GM12874 (cell line): ENCODE results near the gene PCDHGB5.
A peak's percentile ranks its signal among the peaks of the same experiment; 100 is the strongest.

Experiments
- CTCF ChIP-seq: IDR thresholded peaks from 2 replicates; pipeline ENCODE4 v1.5.1; 2011; ENCODE audit warnings: low read depth, mild to moderate bottlenecking, control low read depth, low read length, moderate library complexity; ENCODE audit not compliant: insufficient read depth

The PCDHGB5 gene

DNA sequence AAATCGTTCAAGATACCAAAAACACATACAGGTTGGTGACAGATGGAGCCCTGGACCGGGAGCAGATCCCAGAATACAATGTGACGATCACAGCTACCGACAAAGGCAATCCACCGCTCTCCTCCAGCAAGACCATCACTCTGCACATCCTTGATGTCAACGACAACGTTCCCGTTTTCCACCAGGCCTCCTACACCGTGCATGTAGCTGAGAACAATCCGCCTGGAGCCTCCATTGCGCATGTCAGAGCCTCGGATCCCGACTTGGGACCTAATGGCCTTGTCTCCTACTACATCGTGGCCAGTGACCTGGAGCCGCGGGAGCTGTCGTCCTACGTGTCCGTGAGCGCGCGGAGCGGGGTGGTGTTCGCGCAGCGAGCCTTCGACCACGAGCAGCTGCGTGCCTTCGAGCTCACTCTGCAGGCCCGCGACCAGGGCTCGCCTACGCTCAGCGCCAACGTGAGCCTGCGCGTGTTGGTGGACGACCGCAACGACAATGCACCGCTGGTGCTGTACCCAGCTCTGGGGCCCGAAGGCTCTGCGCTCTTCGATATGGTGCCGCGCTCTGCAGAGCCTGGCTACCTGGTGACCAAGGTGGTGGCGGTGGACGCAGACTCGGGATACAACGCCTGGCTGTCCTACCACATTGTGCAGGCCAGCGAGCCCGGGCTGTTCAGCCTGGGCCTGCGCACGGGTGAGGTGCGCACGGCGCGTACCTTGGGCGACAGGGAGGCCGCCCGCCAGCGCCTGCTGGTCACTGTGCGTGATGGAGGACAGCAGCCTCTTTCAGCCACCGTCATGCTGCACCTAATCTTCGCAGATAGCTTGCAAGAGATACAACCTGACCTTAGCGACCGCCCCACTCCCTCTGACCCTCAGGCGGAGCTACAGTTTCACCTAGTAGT, 25.9 kb upstream of the PCDHGB5 start:
- no peak for TF ChIP-seq CTCF

DNA sequence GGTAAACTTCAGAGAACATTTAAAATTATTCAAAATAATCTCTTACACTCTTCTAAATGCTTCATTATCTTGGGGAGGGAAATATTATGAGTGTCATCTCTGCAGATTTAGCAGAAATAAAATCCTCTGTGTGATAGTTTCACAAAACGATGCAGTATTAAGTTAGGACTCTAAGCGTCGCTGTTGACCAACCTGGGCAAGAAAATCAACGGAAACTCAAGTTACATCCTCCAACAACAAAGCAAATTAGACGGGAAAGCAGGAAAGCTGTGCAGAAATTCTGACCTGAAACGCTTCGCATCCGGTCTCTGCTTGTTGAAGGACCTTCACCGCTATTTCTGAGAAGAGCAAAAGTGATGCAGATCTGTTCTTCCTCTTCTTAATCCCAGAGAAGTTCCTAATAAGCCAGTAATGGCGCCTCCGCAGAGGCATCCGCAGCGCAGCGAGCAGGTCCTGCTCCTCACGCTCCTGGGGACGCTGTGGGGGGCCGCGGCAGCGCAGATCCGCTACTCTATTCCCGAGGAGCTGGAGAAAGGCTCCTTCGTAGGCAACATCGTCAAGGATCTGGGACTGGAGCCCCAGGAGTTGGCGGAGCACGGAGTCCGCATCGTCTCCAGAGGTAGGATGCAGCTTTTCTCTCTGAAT, 24.0 kb upstream of the PCDHGB5 start, which contains the start of gene PCDHGA6:
TSS of gene PCDHGA6 (plus strand) at position 219 of the 645 bp plus-strand sequence. CDS start at position 412, 193 bp downstream.
- peak; percentile 29; the same call in 1 of the 2 replicates for TF ChIP-seq CTCF

GRCh38 chr5:141374627-141375026, 23.1 kb upstream of the PCDHGB5 start:
- TF ChIP-seq CTCF = no peak

DNA sequence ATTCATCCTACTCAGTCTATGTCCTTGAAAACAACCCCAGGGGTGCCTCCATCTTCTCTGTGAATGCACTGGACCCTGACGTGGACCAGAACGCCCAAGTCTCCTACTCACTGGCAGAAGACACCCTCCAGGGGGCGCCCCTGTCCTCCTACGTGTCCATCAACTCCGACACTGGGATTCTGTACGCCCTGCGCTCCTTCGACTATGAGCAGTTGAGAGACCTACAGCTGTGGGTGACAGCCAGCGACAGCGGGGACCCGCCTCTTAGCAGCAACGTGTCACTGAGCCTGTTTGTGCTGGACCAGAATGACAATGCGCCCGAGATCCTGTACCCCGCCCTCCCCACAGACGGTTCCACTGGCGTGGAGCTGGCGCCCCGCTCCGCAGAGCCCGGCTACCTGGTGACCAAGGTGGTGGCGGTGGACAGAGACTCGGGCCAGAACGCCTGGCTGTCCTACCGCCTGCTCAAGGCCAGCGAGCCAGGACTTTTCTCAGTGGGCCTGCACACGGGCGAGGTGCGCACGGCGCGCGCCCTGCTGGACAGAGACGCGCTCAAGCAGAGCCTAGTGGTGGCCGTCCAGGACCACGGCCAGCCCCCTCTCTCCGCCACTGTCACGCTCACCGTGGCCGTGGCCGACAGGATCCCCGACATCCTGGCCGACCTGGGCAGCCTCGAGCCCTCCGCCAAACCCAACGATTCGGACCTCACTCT, 22.1 kb upstream of the PCDHGB5 start:
- TF ChIP-seq CTCF = 0 out of 2 replicates have a peak, but pooled peaks have one; percentile 4

GRCh38 chr5:141382469-141383294, 15.1 kb upstream of the PCDHGB5 start, which contains the start of gene PCDHGA7:
Gene PCDHGA7, plus strand, starts transcription at chr5:141382742. Its CDS starts 158 bp downstream, at chr5:141382900.
- TF ChIP-seq CTCF = no peak

DNA sequence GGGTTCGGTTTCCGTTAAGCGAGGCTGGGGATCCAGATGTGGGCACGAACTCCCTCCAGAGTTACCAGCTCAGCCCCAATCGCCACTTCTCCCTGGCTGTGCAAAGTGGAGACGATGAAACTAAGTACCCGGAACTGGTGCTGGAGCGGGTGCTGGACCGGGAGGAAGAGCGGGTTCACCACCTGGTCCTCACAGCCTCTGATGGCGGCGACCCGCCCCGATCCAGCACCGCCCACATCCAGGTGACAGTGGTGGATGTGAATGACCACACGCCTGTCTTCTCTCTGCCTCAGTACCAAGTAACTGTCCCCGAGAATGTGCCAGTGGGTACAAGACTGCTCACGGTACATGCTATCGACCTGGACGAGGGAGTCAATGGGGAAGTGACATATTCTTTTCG, 14.4 kb upstream of the PCDHGB5 start:
- no peak for TF ChIP-seq CTCF
